GM12892 (cell line): Measurements from ENCODE around the gene HACE1.
"Not testable (repeated sequence)": the region's sequence is repeated elsewhere in the genome, so short reads cannot be mapped to it uniquely, and the experiment has no call there.

ENCODE experiments used
- DNase-seq: peaks from one replicate; pipeline ENCODE4 v3.0.0; 2011; ENCODE audit not compliant: insufficient read length
- FAIRE-seq: peaks from 2 replicates; lab custom pipeline; 2011; peaks lifted over from hg19 to GRCh38; lab: Jason Lieb, UNC
- POLR2A ChIP-seq: IDR thresholded peaks from 2 replicates; pipeline ENCODE4 v1.6.1; 2011; ENCODE audit warnings: low read depth, low read length, control low read depth
- POLR2AphosphoS5 ChIP-seq: IDR thresholded peaks from 2 replicates; pipeline ENCODE4 v1.6.1; 2011; ENCODE audit warnings: low read depth, low read length, control low read depth
- TAF1 ChIP-seq: IDR thresholded peaks from 2 replicates; pipeline ENCODE4 v1.6.1; 2011; ENCODE audit warnings: low read depth, mild to moderate bottlenecking, control low read depth, low read length, borderline replicate concordance

The HACE1 gene

DNA sequence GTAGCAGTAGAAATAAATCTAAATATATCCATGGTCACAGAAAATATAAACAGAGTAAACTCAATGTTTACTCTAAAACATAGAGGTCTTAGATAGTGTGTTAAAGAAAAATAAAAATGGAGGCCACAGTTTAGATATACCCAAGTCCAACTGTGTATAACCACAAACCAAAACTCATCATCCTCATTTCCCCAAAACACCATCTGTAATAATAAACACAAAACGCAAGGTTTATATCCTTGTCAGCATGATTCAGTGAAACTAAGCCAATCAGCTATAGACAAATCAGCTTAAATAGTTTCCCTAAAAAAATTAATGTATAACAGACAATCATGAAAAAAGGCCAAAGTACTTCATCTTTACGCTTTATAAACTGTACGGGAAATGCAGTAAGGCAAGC lies 2.7 kb upstream of the HACE1 start:
- no peak for FAIRE-seq
- DNase-seq: no peak
- TF ChIP-seq POLR2A: no peak
- TF ChIP-seq TAF1: no peak
- no peak for TF ChIP-seq POLR2AphosphoS5

DNA sequence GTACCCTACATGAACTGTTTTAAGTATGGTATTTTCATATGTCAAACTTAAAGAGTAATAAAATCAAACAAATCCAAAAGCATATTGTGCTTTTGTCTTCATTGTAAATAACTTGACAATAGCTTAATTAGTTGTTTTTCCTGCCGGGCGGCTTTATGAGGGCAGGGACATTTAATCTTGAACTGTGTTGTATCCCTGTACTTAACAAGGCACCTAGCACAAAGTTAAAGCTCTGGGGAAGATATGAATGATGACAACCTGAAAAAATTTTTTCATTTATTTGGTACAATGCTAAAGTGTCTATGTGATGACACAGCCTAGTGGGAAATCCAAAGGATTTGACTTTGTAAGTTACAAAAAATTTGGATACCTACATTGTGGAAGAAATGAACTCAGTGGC lies 502 bp upstream of the HACE1 start:
- DNase-seq (no peak), FAIRE-seq (no peak)
- no peak for TF ChIP-seq POLR2A
- TF ChIP-seq POLR2AphosphoS5: no peak
- TF ChIP-seq TAF1: no peak

GRCh38 chr6:104858642-104859041 lies 1.1 kb downstream of the HACE1 start:
- no peak for FAIRE-seq
- TF ChIP-seq TAF1: no peak
- no peak for TF ChIP-seq POLR2A
- no peak for TF ChIP-seq POLR2AphosphoS5
- DNase-seq: no peak

GRCh38 chr6:104855507-104855906 lies 4.2 kb downstream of the HACE1 start:
- no peak for DNase-seq
- TF ChIP-seq POLR2AphosphoS5: no peak
- TF ChIP-seq TAF1: no peak
- no peak for TF ChIP-seq POLR2A
- FAIRE-seq: no peak

DNA sequence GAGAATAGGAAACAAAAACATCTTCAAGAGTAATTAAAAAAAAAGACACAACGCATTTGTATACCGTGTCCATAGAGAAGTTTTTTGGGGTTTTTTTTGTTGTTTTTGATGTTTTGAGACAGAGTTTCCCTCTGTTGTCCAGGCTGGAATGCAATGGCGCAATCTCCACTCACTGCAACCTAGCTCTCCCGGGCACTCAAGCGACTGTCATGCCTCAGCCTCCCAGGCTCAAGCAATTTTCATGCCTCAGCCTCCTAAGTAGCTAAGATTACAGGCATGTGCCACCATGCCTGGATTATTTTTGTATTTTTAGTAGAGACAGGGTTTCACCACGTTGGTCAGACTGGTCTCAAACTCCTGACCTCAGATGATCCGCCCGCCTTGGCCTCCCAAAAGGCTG lies 12.0 kb downstream of the HACE1 start:
- not testable (repeated sequence) for FAIRE-seq, DNase-seq

GRCh38 chr6:104843229-104843628 lies 16.5 kb downstream of the HACE1 start:
- TF ChIP-seq POLR2A (no peak), POLR2AphosphoS5 (no peak), TAF1 (no peak)
- no peak for DNase-seq
- no peak for FAIRE-seq

DNA sequence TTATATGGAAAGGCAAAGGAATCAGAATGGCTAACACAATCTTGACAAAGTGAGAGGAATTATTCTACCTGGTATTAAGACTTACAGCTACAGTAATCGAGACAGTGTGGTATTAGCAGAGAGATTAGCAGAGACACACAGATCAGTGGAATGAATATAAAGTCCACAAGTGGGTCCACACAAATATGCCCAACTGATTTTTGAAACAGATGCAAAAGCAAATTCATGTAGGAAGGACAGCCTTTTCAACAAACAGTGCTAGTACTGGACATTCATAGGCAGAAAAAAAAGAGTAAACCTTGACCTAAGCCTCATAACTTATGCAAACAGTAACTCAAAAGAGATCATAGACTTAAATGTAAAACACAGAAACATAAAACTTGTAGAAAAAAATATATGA lies 22.6 kb downstream of the HACE1 start:
- DNase-seq: no peak
- TF ChIP-seq POLR2AphosphoS5: no peak
- TF ChIP-seq POLR2A: no peak
- no peak for TF ChIP-seq TAF1
- no peak for FAIRE-seq

DNA sequence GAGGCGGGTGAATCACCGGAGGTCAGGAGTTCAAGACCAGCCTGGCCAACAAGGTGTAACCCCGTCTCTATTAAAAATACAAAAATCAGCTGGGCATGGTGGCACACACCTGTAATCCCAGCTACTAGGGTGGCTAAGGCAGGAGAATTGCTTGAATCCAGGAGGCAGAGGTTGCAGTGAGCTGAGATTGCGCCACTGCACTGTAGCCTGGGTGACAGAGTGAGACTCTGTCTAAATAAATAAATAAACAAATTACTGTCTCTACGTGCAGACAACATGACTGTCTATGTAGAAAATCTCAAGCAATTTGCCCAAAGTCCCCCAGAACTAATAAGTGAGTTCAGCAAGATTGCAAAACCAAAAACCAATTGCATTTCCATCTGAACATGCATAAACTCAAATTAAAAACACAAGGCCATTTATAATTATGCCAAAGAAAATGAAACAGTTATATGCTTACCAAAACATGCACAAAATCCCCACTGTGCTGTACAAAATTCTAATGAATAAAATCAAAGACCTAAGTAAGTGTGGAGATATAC lies 23.2 kb downstream of the HACE1 start:
- FAIRE-seq, DNase-seq: not testable (repeated sequence)

DNA sequence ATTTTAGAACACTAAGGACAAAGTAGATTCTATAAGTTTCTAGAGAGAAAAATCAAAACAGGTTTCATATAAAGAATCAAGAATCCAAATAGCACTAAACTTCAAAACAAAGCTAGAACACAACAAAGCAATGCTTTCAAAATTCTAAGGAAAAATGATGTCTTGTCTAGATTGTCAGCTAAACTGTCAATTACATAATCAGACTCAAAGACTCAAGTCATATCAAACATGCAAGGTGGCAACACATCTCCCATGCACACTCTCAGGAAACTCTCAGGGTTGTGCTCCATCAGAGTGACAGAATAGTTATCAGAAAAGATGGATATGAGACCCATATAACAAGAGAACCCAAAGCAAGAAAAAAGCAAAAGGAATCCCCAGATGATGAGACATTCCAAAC lies 23.9 kb downstream of the HACE1 start:
- no peak for FAIRE-seq
- TF ChIP-seq TAF1 (no peak), POLR2AphosphoS5 (no peak), POLR2A (no peak)
- DNase-seq: no peak

- TF ChIP-seq POLR2AphosphoS5 (no peak), TAF1 (no peak), POLR2A (no peak)
- no peak for DNase-seq
- no peak for FAIRE-seq
Observed at GRCh38 chr6:104829183-104829958, 30.3 kb downstream of the HACE1 start.

GRCh38 chr6:104828478-104828877 lies 31.2 kb downstream of the HACE1 start:
- no peak for DNase-seq
- TF ChIP-seq TAF1: no peak
- no peak for TF ChIP-seq POLR2A
- no peak for TF ChIP-seq POLR2AphosphoS5
- FAIRE-seq: no peak

DNA sequence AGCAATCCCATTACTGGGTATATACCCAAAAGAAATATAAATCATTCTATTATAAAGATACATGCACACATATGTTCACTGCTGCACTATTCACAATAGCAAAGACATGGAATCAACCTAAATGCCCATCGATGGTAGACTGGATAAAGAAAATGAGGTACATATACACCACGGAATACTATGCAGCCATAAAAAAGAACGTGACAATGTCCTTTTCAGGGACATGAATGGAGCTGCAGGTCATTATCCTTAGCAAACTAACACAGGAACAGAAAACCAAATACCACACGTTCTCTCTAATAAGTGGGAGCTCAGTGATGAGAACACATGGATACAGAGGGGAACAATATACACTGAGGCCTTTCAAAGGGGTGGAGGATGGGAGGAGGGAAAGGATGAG lies 38.9 kb downstream of the HACE1 start:
- FAIRE-seq: not testable (repeated sequence)

GRCh38 chr6:104816125-104816524 lies 43.6 kb downstream of the HACE1 start:
- no peak for FAIRE-seq

More for the DNA sequence above, 38.9 kb downstream of the HACE1 start:
- not testable (repeated sequence) for DNase-seq

More at GRCh38 chr6:104816125-104816524, 43.6 kb downstream of the HACE1 start:
- no peak for DNase-seq
- no peak for TF ChIP-seq POLR2AphosphoS5
- TF ChIP-seq TAF1: no peak
- no peak for TF ChIP-seq POLR2A
